ENCODE measurements around the gene NHLH2.

NHLH2 gene

DNA sequence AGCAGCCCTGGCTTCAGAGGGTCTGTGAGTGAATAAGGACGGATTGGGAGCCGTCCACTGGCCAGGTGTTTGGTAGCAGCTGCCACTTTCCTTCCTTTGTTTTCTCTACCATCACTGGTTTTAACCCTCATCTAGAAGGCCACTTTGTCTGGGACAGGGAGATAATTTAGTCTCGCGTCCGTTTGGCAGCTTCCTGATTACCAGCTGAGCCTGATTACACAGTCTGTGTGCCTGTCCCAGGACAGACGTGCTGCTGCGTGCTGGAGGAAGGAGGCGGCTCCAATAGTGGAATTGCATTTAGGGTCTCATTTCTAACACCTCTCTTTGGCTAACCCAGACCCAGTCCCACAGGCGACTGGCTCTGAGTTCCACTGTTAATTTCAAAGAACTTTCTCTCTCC is 47.8 kb downstream of the NHLH2 start:
- Histone ChIP-seq H4K20me1 (ENCODE audit: low read depth, low read length) (no peaks in the 10 kb centered on the region), H3K27me3 (ENCODE audit: low read length) (no peaks in the 10 kb centered on the region), H3K36me3 (ENCODE audit: low read length) (no peaks in the 10 kb centered on the region), H3F3A (ENCODE audit: insufficient read depth) (no peaks in the 10 kb centered on the region), H3K79me2 (ENCODE audit: insufficient read depth, low read length) (no peaks in the 10 kb centered on the region), H3K9ac (ENCODE audit: low read length) (no peak overlapping the region), H3K4me3 (ENCODE audit: insufficient read depth, low read length, poor library complexity, severe bottlenecking) (no peak overlapping the region), H3K27ac (ENCODE audit: low read depth, low read length) (no peak overlapping the region), H3K4me2 (ENCODE audit: low read depth, low read length, poor library complexity, severe bottlenecking) (no peak overlapping the region), H2AFZ (ENCODE audit: low read depth, low read length, severe bottlenecking) (no peak overlapping the region), H3K9me2 (replicated peaks; ENCODE audit: insufficient read depth, low read length) (no peaks in the 10 kb centered on the region), H3K9me3 (ENCODE audit: insufficient read depth, low read length) (no peaks in the 10 kb centered on the region)
- TF ChIP-seq, protein P1, sequence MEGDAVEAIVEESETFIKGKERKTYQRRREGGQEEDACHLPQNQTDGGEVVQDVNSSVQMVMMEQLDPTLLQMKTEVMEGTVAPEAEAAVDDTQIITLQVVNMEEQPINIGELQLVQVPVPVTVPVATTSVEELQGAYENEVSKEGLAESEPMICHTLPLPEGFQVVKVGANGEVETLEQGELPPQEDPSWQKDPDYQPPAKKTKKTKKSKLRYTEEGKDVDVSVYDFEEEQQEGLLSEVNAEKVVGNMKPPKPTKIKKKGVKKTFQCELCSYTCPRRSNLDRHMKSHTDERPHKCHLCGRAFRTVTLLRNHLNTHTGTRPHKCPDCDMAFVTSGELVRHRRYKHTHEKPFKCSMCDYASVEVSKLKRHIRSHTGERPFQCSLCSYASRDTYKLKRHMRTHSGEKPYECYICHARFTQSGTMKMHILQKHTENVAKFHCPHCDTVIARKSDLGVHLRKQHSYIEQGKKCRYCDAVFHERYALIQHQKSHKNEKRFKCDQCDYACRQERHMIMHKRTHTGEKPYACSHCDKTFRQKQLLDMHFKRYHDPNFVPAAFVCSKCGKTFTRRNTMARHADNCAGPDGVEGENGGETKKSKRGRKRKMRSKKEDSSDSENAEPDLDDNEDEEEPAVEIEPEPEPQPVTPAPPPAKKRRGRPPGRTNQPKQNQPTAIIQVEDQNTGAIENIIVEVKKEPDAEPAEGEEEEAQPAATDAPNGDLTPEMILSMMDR (IDR thresholded peaks at IDR 0.05; ENCODE audit: insufficient read depth, low read length, poor library complexity, severe bottlenecking) = no peak
- TF ChIP-seq EZH2phosphoT487 (conservative IDR thresholded peaks at IDR 0.05; ENCODE audit: low read length) = no peak

DNA sequence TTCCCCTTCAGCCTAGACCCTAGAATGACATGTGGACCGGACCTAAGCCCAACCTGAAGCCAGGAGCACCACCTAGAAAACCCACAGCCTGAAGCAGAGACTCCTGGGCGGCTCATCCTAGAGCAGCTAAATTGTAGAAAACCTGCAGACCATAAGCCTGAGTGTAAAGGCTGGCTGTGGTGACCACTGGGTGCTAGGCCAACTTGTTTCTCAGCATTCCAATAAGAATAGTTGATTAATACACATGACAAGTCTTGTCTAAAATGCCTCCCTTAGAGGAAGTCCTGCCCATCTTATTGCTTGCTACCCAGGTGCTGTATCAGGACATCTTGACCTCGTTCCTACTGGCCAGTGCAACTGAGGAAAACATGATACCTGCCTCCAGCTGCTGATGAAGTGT is 49.1 kb downstream of the NHLH2 start:
- no peak overlapping the region for H2AFZ ChIP-seq (ENCODE audit: low read depth, low read length, severe bottlenecking)
- H3K36me3 ChIP-seq (ENCODE audit: low read length) = no peaks in the 10 kb centered on the region
- no peaks in the 10 kb centered on the region for H3K9me2 ChIP-seq (replicated peaks; ENCODE audit: insufficient read depth, low read length)
- H3K4me3 ChIP-seq (ENCODE audit: insufficient read depth, low read length, poor library complexity, severe bottlenecking) = no peak overlapping the region
- no peaks in the 10 kb centered on the region for H3K79me2 ChIP-seq (ENCODE audit: insufficient read depth, low read length)
- no peaks in the 10 kb centered on the region for H3F3A ChIP-seq (ENCODE audit: insufficient read depth)
- H3K4me2 ChIP-seq (ENCODE audit: low read depth, low read length, poor library complexity, severe bottlenecking) = no peak overlapping the region
- H3K9ac ChIP-seq (ENCODE audit: low read length) = no peak overlapping the region
- TF ChIP-seq, protein P1 (IDR thresholded peaks at IDR 0.05; ENCODE audit: insufficient read depth, low read length, poor library complexity, severe bottlenecking) = no peak
- no peak for TF ChIP-seq EZH2phosphoT487 (conservative IDR thresholded peaks at IDR 0.05; ENCODE audit: low read length)
- H4K20me1 ChIP-seq (ENCODE audit: low read depth, low read length) = no peaks in the 10 kb centered on the region
- H3K27me3 ChIP-seq (ENCODE audit: low read length) = no peaks in the 10 kb centered on the region
- H3K9me3 ChIP-seq (ENCODE audit: insufficient read depth, low read length) = no peaks in the 10 kb centered on the region
- H3K27ac ChIP-seq (ENCODE audit: low read depth, low read length) = no peak overlapping the region

DNA sequence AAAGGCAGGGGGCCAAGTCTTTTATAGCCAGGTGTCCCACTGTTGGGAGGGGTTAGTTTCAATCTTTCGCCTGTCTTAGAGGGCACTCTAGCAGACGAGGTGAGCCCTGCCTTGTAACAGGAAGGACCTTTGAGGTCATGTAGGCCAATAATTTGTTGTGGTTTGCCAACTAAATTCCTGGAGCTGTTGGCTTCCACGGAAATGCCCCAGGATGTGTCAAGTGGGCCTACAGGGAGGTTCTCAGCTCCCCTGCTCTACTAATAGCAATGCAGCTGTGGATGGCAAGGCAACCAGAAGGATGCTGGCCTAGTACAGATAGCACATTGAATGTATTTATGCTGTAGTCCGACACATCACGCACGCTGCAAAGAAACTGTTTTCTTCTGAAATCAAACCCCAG is 50.1 kb downstream of the NHLH2 start:
- Histone ChIP-seq H3K27me3 (ENCODE audit: low read length) (no peaks in the 10 kb centered on the region), H2AFZ (ENCODE audit: low read depth, low read length, severe bottlenecking) (no peak overlapping the region), H3K9me3 (ENCODE audit: insufficient read depth, low read length) (no peaks in the 10 kb centered on the region), H3K9ac (ENCODE audit: low read length) (no peak overlapping the region), H3K27ac (ENCODE audit: low read depth, low read length) (no peak overlapping the region), H3K4me2 (ENCODE audit: low read depth, low read length, poor library complexity, severe bottlenecking) (no peak overlapping the region), H3K79me2 (ENCODE audit: insufficient read depth, low read length) (no peaks in the 10 kb centered on the region), H3F3A (ENCODE audit: insufficient read depth) (no peaks in the 10 kb centered on the region), H4K20me1 (ENCODE audit: low read depth, low read length) (no peaks in the 10 kb centered on the region), H3K4me3 (ENCODE audit: insufficient read depth, low read length, poor library complexity, severe bottlenecking) (no peak overlapping the region), H3K36me3 (ENCODE audit: low read length) (no peaks in the 10 kb centered on the region), H3K9me2 (replicated peaks; ENCODE audit: insufficient read depth, low read length) (no peaks in the 10 kb centered on the region)
- no peak for TF ChIP-seq EZH2phosphoT487 (conservative IDR thresholded peaks at IDR 0.05; ENCODE audit: low read length)
- TF ChIP-seq, protein P1 (IDR thresholded peaks at IDR 0.05; ENCODE audit: insufficient read depth, low read length, poor library complexity, severe bottlenecking) = no peak

Data from SU-DHL-6 (cell line).